Measurements from ENCODE around the gene NTNG2.

Gene NTNG2

GRCh38 chr9:132235894-132236661 is 74.2 kb downstream of the NTNG2 start:
- peak; percentile 58 for DNase-seq (ENCODE audit: low spot score)

- DNase-seq (ENCODE audit: low spot score), result no peak
These were observed 74.9 kb downstream of the NTNG2 start for GRCh38 chr9:132236662-132237311.

DNA sequence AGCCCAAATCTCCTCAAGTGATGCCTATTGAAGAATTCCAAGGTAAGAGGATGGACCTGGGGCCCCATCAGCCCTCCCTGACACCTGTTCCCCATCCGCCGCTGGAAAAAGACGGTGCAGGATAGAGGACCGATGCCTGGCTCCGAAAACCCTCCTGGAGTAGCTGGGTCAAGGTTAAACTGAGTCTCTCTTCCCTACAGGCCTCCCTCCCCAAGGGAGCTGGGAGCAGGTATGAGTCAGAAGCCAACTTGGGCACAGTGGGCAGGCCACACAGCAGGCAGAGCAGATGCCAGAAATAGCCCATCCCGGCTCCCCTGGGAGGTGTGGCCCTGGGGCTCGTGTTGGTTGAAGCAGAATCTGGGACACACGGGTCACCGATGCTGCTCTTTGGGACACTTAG is 75.6 kb downstream of the NTNG2 start:
- no peak for DNase-seq (ENCODE audit: low spot score)

DNA sequence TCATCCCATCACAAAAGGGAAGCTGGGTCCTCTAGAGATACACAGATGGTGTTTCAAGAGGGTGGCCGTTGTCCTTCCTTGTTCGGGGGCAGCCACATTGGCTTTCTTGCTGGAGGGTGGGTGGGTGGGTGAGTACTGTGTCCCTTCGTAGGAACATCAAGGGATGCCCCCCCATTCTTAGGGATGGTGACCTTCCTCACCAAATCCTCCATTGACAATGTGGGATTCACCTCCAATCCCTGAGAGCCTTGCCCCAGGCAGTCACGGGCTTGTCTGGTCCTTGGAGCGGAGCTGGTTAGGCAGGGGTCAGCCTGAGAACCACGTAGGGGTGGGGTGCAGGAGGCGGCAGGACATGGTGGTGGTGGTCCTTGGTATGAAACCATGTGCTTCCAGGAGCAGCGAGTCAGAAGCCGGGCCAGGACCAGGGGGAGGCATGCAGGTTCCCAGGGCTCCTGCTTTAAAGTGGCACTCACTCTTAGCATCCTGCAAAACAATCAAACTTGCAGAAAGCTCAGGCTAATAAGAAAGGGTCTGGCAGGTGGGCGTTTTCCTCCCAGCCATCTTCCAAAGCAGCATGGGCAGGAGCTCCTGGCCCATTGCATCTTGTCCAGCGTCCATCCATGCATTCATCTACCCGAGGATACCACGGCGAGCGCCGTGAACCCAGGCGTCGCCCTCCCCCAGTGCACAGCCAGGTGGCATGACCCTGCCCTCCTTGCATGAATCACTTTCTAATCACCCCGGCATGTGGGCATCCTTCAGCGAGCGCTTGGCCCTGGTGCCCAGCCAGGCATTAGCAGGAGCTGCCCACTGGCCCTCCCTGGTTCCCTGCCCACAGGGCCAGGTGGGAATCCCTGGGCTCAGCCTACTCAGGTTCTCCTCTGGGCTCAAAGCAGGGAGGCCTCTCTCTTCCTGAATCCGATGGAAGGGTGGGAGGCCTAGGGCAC is 76.4 kb downstream of the NTNG2 start:
- DNase-seq (ENCODE audit: low spot score), result no peak

- DNase-seq (ENCODE audit: low spot score), result no peak
These were observed 77.1 kb downstream of the NTNG2 start for GRCh38 chr9:132238992-132239391.

- DNase-seq (ENCODE audit: low spot score), result no peak
These were observed 77.7 kb downstream of the NTNG2 start for GRCh38 chr9:132239518-132239917.

DNA sequence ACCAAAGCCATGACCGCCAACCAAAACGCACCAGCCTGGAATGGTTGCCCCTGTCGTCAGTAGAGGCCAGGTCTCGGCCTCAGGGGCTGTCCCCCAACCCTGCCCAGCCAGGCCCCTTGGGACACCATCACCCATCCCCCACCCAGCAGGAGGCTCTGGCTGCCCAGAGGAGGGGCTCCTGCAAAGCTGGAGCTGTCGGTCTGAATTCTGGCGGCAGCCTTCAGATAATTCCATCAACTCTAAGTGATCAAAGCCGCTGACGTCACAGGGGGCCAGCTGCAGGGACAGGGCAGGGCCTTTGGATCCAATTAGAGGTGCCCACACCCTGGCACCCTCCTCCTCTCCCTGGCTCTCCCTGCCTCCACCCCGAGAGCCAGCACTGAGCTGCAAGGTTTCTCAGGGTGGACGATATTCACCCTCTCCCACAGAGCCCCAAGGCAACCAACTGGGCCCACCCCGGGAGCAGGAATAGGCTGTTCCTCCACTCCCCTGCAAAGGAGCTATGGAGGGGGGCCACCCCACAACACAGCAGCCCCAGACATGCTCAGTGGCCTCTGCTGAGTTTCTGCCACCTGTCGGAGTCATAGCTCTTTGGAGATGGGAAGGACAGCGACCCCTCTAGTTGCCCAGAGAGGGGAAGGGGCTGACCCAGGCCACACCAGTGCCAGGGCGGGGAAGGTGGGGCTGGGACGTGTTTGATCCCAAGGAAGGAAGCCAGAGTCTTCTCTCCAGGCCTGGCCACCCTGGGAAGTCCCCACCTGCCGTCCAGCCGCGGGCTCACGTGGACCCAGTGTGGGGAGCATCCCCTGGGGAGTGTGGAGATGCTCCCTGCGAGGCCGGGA is 78.4 kb downstream of the NTNG2 start:
- DNase-seq (ENCODE audit: low spot score), result no peak

- DNase-seq (ENCODE audit: low spot score), result peak; percentile 70
These were observed 79.1 kb downstream of the NTNG2 start for GRCh38 chr9:132240841-132241482.

DNA sequence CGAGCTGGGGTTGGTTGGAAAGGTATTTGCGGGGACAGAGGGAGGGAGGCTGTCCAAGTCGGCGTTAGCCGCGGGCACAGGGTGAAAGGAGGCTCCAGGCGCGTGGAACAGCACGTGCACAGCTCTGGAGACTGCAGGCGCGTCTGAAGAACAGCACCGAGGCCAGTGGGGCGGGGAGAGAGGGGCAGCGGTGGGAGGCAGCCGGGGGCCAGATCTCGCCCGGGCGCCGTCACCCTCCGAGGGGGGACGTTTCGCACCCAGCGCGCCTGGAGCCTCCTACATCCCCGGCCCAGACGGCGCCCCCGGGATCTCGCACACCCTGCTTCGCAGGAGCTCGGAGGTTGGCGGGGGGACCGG is 79.6 kb downstream of the NTNG2 start:
- DNase-seq (ENCODE audit: low spot score), result no peak

GRCh38 chr9:132241840-132242620 is 80.2 kb downstream of the NTNG2 start:
- no peak for DNase-seq (ENCODE audit: low spot score)

- DNase-seq (ENCODE audit: low spot score), result no peak
These were observed 80.8 kb downstream of the NTNG2 start for GRCh38 chr9:132242621-132243155.

- DNase-seq (ENCODE audit: low spot score), result no peak
These were observed 81.6 kb downstream of the NTNG2 start for GRCh38 chr9:132243156-132244074.

GRCh38 chr9:132244582-132245455 is 83.0 kb downstream of the NTNG2 start:
- no peak for DNase-seq (ENCODE audit: low spot score)

DNA sequence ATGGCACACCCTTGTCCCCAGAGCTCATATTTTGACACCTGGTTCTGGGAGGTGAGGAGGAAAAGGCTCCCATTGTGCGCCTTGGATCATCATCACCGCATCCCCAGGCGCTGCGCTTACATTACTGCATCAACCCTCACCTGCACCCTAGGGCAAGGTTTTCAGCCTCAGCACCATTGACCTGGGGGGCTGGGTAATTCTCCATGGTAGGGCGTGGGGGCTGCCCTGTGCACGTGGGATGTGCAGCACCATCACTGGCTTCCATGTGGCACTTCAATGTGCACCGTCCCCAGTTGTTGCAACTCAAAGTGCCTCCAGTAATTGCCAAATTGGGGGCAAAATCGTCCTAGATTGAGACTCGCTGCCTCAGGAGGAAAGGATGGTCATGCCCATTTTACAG is 83.6 kb downstream of the NTNG2 start:
- no peak for DNase-seq (ENCODE audit: low spot score)

DNA sequence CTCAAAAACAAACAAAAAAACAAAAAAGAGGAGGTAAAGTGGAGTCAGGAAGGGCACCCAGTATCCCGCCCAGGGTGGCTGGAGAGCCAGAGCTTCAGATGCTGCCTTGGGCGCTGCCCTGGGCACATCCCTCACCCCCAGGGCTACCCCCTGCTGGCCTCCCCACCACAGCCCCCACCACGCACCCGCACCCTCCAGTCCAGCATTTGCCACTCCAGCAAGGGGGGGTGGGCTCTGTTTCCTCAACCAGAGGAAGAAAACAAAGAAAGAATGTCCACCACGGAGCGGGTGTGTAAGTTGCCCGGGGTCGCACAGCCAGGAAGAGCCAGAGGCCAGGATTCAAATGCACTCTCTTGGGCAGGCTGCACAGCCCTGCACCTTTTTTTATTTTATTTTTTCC is 86.1 kb downstream of the NTNG2 start:
- DNase-seq (ENCODE audit: low spot score), result no peak

- no peak for DNase-seq (ENCODE audit: low spot score)
These were observed 87.3 kb downstream of the NTNG2 start for GRCh38 chr9:132249123-132249522.

GRCh38 chr9:132249690-132250089 is 87.8 kb downstream of the NTNG2 start:
- DNase-seq (ENCODE audit: low spot score), result no peak

Measured in kidney capillary endothelial cell (primary cell).